ENCODE data around the gene SELENON.

DNA sequence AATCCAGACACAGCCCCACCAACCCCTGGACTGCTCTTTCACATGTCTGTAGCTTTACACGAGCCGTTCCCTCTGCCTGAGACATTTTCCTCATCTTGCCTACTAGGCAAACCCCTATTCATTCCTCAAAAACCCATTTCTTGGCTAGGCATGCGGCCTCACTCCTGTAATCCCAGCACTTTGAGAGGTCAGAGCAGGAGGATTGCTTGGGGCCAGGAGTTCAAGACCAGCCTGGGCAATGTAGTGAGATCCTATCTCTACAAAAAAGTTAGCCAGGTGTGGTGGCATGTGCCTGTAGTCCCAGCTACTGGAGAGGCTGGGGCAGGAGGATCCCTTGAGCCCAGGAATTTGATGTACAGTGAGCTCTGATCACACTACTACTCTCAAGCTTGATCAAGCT is 64.4 kb downstream of the SELENON start:
- TF ChIP-seq CTCF (IDR thresholded peaks at IDR 0.05), result no peak
- TF ChIP-seq POLR2A (IDR thresholded peaks at IDR 0.05), result no peak
